T-helper 2 cell treated with Interferon-gamma antibody and Interleukin-4, amounts not matched to agents 5 μg/mL and 100 μg/mL, for 36 hours (primary cell): ENCODE data around the gene AGAP3.
A peak's percentile ranks its signal among the peaks of the same experiment; 100 is the strongest.
"Not testable (repeated sequence)": the region's sequence is repeated elsewhere in the genome, so short reads cannot be mapped to it uniquely, and the experiment has no call there.

Experiments
- DNase-seq: peaks from one replicate; pipeline ENCODE4 v3.0.0; 2021; ENCODE audit warnings: low spot score
- H3K27ac Mint-ChIP-seq: one replicate; pipeline ENCODE4 v1.8.0; 2021; ENCODE audit warnings: mild to moderate bottlenecking, mixed read lengths
- H3K27me3 Mint-ChIP-seq: one replicate; pipeline ENCODE4 v1.8.0; 2021; ENCODE audit warnings: low read depth, mixed read lengths
- H3K36me3 Mint-ChIP-seq: one replicate; pipeline ENCODE4 v1.8.0; 2021; ENCODE audit warnings: low read depth, mixed read lengths
- H3K4me1 Mint-ChIP-seq: one replicate; pipeline ENCODE4 v1.8.0; 2021; ENCODE audit warnings: low read depth, mixed read lengths
- H3K4me3 Mint-ChIP-seq: one replicate; pipeline ENCODE4 v1.8.0; 2022; ENCODE audit warnings: mild to moderate bottlenecking, moderate library complexity, mixed read lengths
- H3K9me3 Mint-ChIP-seq: one replicate; pipeline ENCODE4 v1.8.0; 2021; ENCODE audit warnings: mixed read lengths

AGAP3 gene

GRCh38 chr7:151085691-151086620 is at the start of gene AGAP3:
Gene AGAP3 (plus strand): TSS chr7:151086475. CDS start chr7:151086742, 267 bp downstream.
- peak within 1 kb of the TSS; percentile 84 for H3K27ac Mint-ChIP-seq
- H3K9me3 Mint-ChIP-seq: no peaks in the 10 kb centered on the region
- peaks cover 32% of the 10 kb centered on the region for H3K4me1 Mint-ChIP-seq
- peaks cover 7% of the 10 kb centered on the region for H3K27me3 Mint-ChIP-seq
- peak within 1 kb of the TSS; percentile 86 for H3K4me3 Mint-ChIP-seq
- peak; percentile 71 for DNase-seq
- H3K36me3 Mint-ChIP-seq: no peaks in the 10 kb centered on the region

GRCh38 chr7:151038951-151039849 is 47.1 kb upstream of the AGAP3 start:
- Mint-ChIP-seq H3K36me3 (peaks cover 5% of the 10 kb centered on the region), H3K27me3 (no peaks in the 10 kb centered on the region), H3K4me3 (no peak overlapping the region), H3K27ac (no peak overlapping the region), H3K4me1 (peaks cover 4% of the 10 kb centered on the region), H3K9me3 (no peaks in the 10 kb centered on the region)
- peak; percentile 90 for DNase-seq

- H3K27ac Mint-ChIP-seq: no peak overlapping the region
- DNase-seq: no peak
- peaks cover 8% of the 10 kb centered on the region for H3K36me3 Mint-ChIP-seq
- no peak overlapping the region for H3K4me3 Mint-ChIP-seq
- H3K9me3 Mint-ChIP-seq: no peaks in the 10 kb centered on the region
- H3K27me3 Mint-ChIP-seq: no peaks in the 10 kb centered on the region
- peaks cover 4% of the 10 kb centered on the region for H3K4me1 Mint-ChIP-seq
Measured at GRCh38 chr7:151039850-151040548, 46.3 kb upstream of the AGAP3 start.

GRCh38 chr7:151040616-151041375 is 45.5 kb upstream of the AGAP3 start:
- H3K27ac Mint-ChIP-seq: no peak overlapping the region
- peaks cover 8% of the 10 kb centered on the region for H3K36me3 Mint-ChIP-seq
- H3K9me3 Mint-ChIP-seq: no peaks in the 10 kb centered on the region
- no peaks in the 10 kb centered on the region for H3K27me3 Mint-ChIP-seq
- DNase-seq: no peak
- H3K4me1 Mint-ChIP-seq: peaks cover 4% of the 10 kb centered on the region
- H3K4me3 Mint-ChIP-seq: no peak overlapping the region

GRCh38 chr7:151043449-151043848 is 42.8 kb upstream of the AGAP3 start:
- H3K36me3 Mint-ChIP-seq, H3K27me3 Mint-ChIP-seq, H3K4me3 Mint-ChIP-seq, H3K9me3 Mint-ChIP-seq, H3K27ac Mint-ChIP-seq, DNase-seq, H3K4me1 Mint-ChIP-seq: not testable (repeated sequence)

- Mint-ChIP-seq H3K9me3 (no peaks in the 10 kb centered on the region), H3K36me3 (peaks cover 6% of the 10 kb centered on the region), H3K27ac (no peak overlapping the region), H3K4me1 (peaks cover 4% of the 10 kb centered on the region), H3K27me3 (no peaks in the 10 kb centered on the region), H3K4me3 (no peak overlapping the region)
- no peak for DNase-seq
Measured at GRCh38 chr7:151043959-151044358, 42.3 kb upstream of the AGAP3 start.

- H3K36me3 Mint-ChIP-seq: peaks cover 5% of the 10 kb centered on the region
- H3K27ac Mint-ChIP-seq: no peak overlapping the region
- DNase-seq: no peak
- H3K4me3 Mint-ChIP-seq: no peak overlapping the region
- H3K9me3 Mint-ChIP-seq: no peaks in the 10 kb centered on the region
- peaks cover 3% of the 10 kb centered on the region for H3K27me3 Mint-ChIP-seq
- no peaks in the 10 kb centered on the region for H3K4me1 Mint-ChIP-seq
Measured at GRCh38 chr7:151045262-151045661, 41.0 kb upstream of the AGAP3 start.

- Mint-ChIP-seq H3K27ac (no peak overlapping the region), H3K9me3 (no peaks in the 10 kb centered on the region), H3K4me1 (no peaks in the 10 kb centered on the region), H3K27me3 (peaks cover 3% of the 10 kb centered on the region), H3K36me3 (peaks cover 5% of the 10 kb centered on the region), H3K4me3 (no peak overlapping the region)
- DNase-seq: no peak
Measured at GRCh38 chr7:151045967-151046366, 40.3 kb upstream of the AGAP3 start.

GRCh38 chr7:151046603-151047573 is 39.4 kb upstream of the AGAP3 start:
- H3K36me3 Mint-ChIP-seq: peaks cover 3% of the 10 kb centered on the region
- no peak for DNase-seq
- no peak overlapping the region for H3K4me3 Mint-ChIP-seq
- no peaks in the 10 kb centered on the region for H3K9me3 Mint-ChIP-seq
- H3K27ac Mint-ChIP-seq: no peak overlapping the region
- H3K27me3 Mint-ChIP-seq: peaks cover 3% of the 10 kb centered on the region
- no peaks in the 10 kb centered on the region for H3K4me1 Mint-ChIP-seq

- DNase-seq: no peak
- Mint-ChIP-seq H3K27me3 (peaks cover 3% of the 10 kb centered on the region), H3K4me3 (no peak within 1 kb of the TSS), H3K27ac (no peak within 1 kb of the TSS), H3K36me3 (peaks cover 3% of the 10 kb centered on the region), H3K9me3 (no peaks in the 10 kb centered on the region), H3K4me1 (peaks cover 7% of the 10 kb centered on the region)
Measured at GRCh38 chr7:151047976-151048815, 38.1 kb upstream of the AGAP3 start, which contains the start of gene ASIC3. Gene ASIC3 (plus strand): TSS chr7:151048531. CDS start chr7:151048886, 355 bp downstream.

GRCh38 chr7:151048911-151049463 is 37.3 kb upstream of the AGAP3 start:
- Mint-ChIP-seq H3K4me3 (no peak overlapping the region), H3K9me3 (no peaks in the 10 kb centered on the region), H3K36me3 (peaks cover 3% of the 10 kb centered on the region), H3K27ac (no peak overlapping the region), H3K4me1 (peaks cover 9% of the 10 kb centered on the region), H3K27me3 (peaks cover 3% of the 10 kb centered on the region)
- DNase-seq: no peak
